Loucy (cell line): ENCODE results near the gene SEPTIN7.

Source experiments
- H2AFZ ChIP-seq: fragments of 200-600 bp; sonication (generic); 2 replicates; pipeline ENCODE4 v1.6.0; 2016; ENCODE audit warnings: antibody characterized with exemption, mild to moderate bottlenecking, low read length, moderate library complexity
- H3F3A ChIP-seq: fragments of 200-600 bp; 2 replicates; pipeline ENCODE4 v1.6.0; 2016; ENCODE audit warnings: antibody characterized with exemption, low read depth, mild to moderate bottlenecking
- H3K27me3 ChIP-seq: fragments of 200-600 bp; sonication (generic); 2 replicates; pipeline ENCODE4 v1.6.1; 2014; ENCODE audit warnings: low read length, mild to moderate bottlenecking; ENCODE audit not compliant: insufficient read depth, poor library complexity, severe bottlenecking
- H3K36me3 ChIP-seq: fragments of 200-600 bp; sonication (generic); 2 replicates; pipeline ENCODE4 v1.6.1; 2016; ENCODE audit warnings: low read length; ENCODE audit not compliant: insufficient read depth
- H3K4me1 ChIP-seq: fragments of 200-600 bp; sonication (generic); 2 replicates; pipeline ENCODE4 v1.5.1; 2014; ENCODE audit warnings: low read length, mild to moderate bottlenecking; ENCODE audit not compliant: insufficient read depth, poor library complexity, severe bottlenecking
- H3K4me2 ChIP-seq: fragments of 200-600 bp; sonication (generic); 2 replicates; pipeline ENCODE4 v1.6.0; 2014; ENCODE audit warnings: antibody characterized with exemption, low read length, low read depth, mild to moderate bottlenecking; ENCODE audit not compliant: poor library complexity, severe bottlenecking
- H3K4me3 ChIP-seq: fragments of 200-600 bp; sonication (generic); 2 replicates; pipeline ENCODE4 v1.5.1; 2014; ENCODE audit warnings: low read length, mild to moderate bottlenecking, mixed read lengths; ENCODE audit not compliant: poor library complexity, severe bottlenecking
- H3K79me2 ChIP-seq: fragments of 200-600 bp; sonication (generic); 2 replicates; pipeline ENCODE4 v1.6.1; 2014; ENCODE audit warnings: low read length; ENCODE audit not compliant: insufficient read depth
- H3K9ac ChIP-seq: fragments of 200-600 bp; sonication (generic); 2 replicates; pipeline ENCODE4 v1.6.0; 2014; ENCODE audit warnings: mild to moderate bottlenecking, low read depth, low read length, moderate library complexity; ENCODE audit not compliant: poor library complexity, severe bottlenecking
- H3K9me2 ChIP-seq: fragments of 200-600 bp; sonication (generic); replicated peaks from 2 replicates; pipeline ENCODE4 v1.6.1; 2016; ENCODE audit warnings: low read depth, low read length, mixed read lengths
- H3K9me3 ChIP-seq: fragments of 200-600 bp; sonication (generic); 2 replicates; pipeline ENCODE4 v1.6.1; 2014; ENCODE audit warnings: mild to moderate bottlenecking, antibody characterized with exemption, low read length, low read depth; ENCODE audit not compliant: insufficient read depth
- H4K20me1 ChIP-seq: fragments of 200-600 bp; sonication (generic); 2 replicates; pipeline ENCODE4 v1.6.0; 2014; ENCODE audit warnings: antibody characterized with exemption, low read length, mild to moderate bottlenecking; ENCODE audit not compliant: insufficient read depth, poor library complexity, severe bottlenecking
- EZH2phosphoT487 ChIP-seq: fragments of 200-600 bp; IDR thresholded peaks from 2 replicates; pipeline ENCODE4 v1.6.1; 2018; ENCODE audit warnings: antibody characterized with exemption, mild to moderate bottlenecking, moderate library complexity, borderline replicate concordance
- TF ChIP-seq, protein P1 (sequence below): fragments of 200-600 bp; sonication (generic); conservative IDR thresholded peaks from 2 replicates; pipeline ENCODE4 v1.5.1; 2014; ENCODE audit warnings: mild to moderate bottlenecking, antibody characterized with exemption, low read length

SEPTIN7 gene

DNA sequence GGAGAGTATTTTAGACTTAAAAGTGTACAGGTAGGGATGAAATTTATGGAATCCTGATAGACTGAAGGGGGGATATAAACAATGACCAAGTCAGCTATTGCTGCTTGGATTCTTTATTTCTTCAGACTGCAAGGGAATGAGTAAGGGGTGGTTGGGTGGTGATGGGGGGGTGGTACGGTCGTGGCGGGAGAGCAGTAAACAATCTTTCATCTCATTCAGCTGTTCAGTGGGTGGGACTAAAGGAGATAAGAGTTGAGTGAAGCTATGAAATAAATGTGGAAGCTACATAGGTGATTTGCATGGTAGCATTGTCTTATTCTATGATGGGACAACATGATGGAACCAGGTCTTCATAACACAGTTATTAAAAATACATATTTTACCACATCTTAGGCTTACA, 1.8 kb downstream of the SEPTIN7 start:
- H3K4me1 ChIP-seq: peaks cover 54% of the 10 kb centered on the region
- peaks cover 72% of the 10 kb centered on the region for H3K79me2 ChIP-seq
- no peaks in the 10 kb centered on the region for H3K36me3 ChIP-seq
- no peaks in the 10 kb centered on the region for H3K9me2 ChIP-seq
- no peaks in the 10 kb centered on the region for H3F3A ChIP-seq
- no peak overlapping the region for H2AFZ ChIP-seq
- TF ChIP-seq, protein P1, sequence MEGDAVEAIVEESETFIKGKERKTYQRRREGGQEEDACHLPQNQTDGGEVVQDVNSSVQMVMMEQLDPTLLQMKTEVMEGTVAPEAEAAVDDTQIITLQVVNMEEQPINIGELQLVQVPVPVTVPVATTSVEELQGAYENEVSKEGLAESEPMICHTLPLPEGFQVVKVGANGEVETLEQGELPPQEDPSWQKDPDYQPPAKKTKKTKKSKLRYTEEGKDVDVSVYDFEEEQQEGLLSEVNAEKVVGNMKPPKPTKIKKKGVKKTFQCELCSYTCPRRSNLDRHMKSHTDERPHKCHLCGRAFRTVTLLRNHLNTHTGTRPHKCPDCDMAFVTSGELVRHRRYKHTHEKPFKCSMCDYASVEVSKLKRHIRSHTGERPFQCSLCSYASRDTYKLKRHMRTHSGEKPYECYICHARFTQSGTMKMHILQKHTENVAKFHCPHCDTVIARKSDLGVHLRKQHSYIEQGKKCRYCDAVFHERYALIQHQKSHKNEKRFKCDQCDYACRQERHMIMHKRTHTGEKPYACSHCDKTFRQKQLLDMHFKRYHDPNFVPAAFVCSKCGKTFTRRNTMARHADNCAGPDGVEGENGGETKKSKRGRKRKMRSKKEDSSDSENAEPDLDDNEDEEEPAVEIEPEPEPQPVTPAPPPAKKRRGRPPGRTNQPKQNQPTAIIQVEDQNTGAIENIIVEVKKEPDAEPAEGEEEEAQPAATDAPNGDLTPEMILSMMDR: no peak
- peak overlapping the region; percentile 90 for H3K9ac ChIP-seq
- no peaks in the 10 kb centered on the region for H3K27me3 ChIP-seq
- H3K4me3 ChIP-seq: peak overlapping the region; percentile 86
- no peaks in the 10 kb centered on the region for H3K9me3 ChIP-seq
- peak overlapping the region; percentile 98 for H3K4me2 ChIP-seq
- peaks cover 55% of the 10 kb centered on the region for H4K20me1 ChIP-seq

DNA sequence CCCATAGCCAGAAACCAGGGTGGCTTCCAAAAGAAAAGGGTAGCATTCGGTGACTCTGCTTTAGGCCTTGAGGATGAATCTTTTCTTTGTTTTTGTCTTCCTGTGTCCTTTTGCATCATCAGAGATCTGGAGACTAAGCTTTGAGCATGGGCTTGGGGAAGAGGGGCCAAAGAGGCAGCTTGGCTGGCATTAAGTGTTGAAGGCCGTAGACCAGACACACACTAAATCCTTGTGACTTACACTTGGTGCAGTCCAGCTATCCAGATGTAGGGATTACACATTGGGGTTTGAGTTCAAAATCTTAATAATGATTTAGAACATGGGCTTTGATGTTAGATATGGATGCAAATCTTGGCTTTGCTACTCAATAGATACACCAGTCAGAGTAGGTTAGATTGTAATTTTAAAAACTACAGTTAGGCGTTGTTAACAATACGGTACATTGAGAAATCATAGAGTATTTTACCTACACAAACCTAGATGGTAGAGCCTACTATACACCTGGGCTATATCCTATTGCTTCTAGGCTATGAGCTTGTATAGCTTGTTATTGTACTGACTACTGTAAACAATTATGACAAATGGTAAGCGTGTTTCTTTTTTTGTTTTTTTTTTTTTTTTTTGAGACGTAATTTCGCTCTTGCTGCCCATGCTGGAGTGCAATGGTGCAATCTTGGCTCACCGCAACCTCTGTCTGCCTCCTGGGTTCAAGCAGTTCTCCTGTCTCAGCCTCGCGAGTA, 3.5 kb downstream of the SEPTIN7 start:
- H3K27me3 ChIP-seq: no peaks in the 10 kb centered on the region
- TF ChIP-seq, protein P1: no peak
- TF ChIP-seq EZH2phosphoT487: no peak
- H3K4me2 ChIP-seq: peak overlapping the region; percentile 98
- no peaks in the 10 kb centered on the region for H3K9me3 ChIP-seq
- no peaks in the 10 kb centered on the region for H3F3A ChIP-seq
- no peak overlapping the region for H2AFZ ChIP-seq
- peaks cover 61% of the 10 kb centered on the region for H3K4me1 ChIP-seq
- H3K9ac ChIP-seq: peak overlapping the region; percentile 90
- peaks cover 71% of the 10 kb centered on the region for H4K20me1 ChIP-seq
- 0 out of 2 replicates have a peak, but pooled peaks cover 4% of the 10 kb centered on the region for H3K36me3 ChIP-seq
- H3K9me2 ChIP-seq: no peaks in the 10 kb centered on the region
- H3K79me2 ChIP-seq: peaks cover 84% of the 10 kb centered on the region
- H3K4me3 ChIP-seq: peak overlapping the region; percentile 86

DNA sequence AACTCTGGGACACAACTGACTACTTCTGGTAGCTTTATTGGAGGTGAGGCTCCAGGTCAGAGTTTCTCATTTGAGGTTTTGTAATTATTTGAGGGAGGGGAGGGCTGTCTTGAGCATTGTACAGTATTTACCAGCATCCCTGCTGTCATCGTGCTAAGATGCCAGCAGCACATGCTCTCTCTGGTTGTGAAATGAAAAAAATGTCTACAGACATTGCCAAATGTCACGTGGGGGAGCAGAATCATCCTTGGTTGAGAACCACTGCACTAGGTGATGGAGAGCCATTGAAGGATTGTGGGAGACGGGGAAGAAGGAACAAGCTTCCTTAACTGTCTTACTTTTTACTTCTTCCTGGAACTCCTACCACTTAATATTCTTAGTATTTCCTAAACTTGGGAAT, 5.0 kb downstream of the SEPTIN7 start:
- 0 out of 2 replicates have a peak, but pooled peaks cover 4% of the 10 kb centered on the region for H3K36me3 ChIP-seq
- no peak overlapping the region for H2AFZ ChIP-seq
- H3F3A ChIP-seq: no peaks in the 10 kb centered on the region
- H3K4me1 ChIP-seq: peaks cover 57% of the 10 kb centered on the region
- peaks cover 92% of the 10 kb centered on the region for H3K79me2 ChIP-seq
- no peak for TF ChIP-seq EZH2phosphoT487
- TF ChIP-seq, protein P1: no peak
- H3K9me3 ChIP-seq: no peaks in the 10 kb centered on the region
- H4K20me1 ChIP-seq: peaks cover 86% of the 10 kb centered on the region
- H3K9ac ChIP-seq: peak overlapping the region; percentile 11
- H3K4me2 ChIP-seq: peak overlapping the region; percentile 98
- H3K4me3 ChIP-seq: peak overlapping the region; percentile 86
- H3K27me3 ChIP-seq: no peaks in the 10 kb centered on the region
- H3K9me2 ChIP-seq: no peaks in the 10 kb centered on the region
